ENCODE results near the gene KLRG1.

GRCh38 chr12:8996682-8997405 is 7.5 kb downstream of the KLRG1 start:
- TF ChIP-seq CTCF (IDR thresholded peaks at IDR 0.05) (no peak), POLR2A (IDR thresholded peaks at IDR 0.05) (no peak)

Data from testis (tissue), 2 donors.